ENCODE measurements around the gene SLC9A6. TPM values are rescaled to one million over a fixed set of nuclear protein-coding genes. Genes with fewer than 3 reads are reported as not detected.

The SLC9A6 gene
- total and polyA plus RNA-seq, 2 of the 8 experiments (the other 6 are each of a cell fraction or from before 2014, with no cell fraction given), result 8.0 to 14.1 TPM

GRCh38 chrX:135984791-135985156, 461 bp upstream of the SLC9A6 start (continued):
- no peak for TF ChIP-seq SUZ12 (IDR thresholded peaks at IDR 0.05; ENCODE audit: low read length)
